DMS 273 (cell line): ENCODE results near the gene TMEM245.
"Not testable (repeated sequence)": the region's sequence is repeated elsewhere in the genome, so short reads cannot be mapped to it uniquely, and the experiment has no call there.

Experiments
- DNase-seq: peaks from one replicate; lab custom pipeline; 2025; ENCODE audit not compliant: unreplicated experiment; lab: John Stamatoyannopoulos, UW

Gene TMEM245

DNA sequence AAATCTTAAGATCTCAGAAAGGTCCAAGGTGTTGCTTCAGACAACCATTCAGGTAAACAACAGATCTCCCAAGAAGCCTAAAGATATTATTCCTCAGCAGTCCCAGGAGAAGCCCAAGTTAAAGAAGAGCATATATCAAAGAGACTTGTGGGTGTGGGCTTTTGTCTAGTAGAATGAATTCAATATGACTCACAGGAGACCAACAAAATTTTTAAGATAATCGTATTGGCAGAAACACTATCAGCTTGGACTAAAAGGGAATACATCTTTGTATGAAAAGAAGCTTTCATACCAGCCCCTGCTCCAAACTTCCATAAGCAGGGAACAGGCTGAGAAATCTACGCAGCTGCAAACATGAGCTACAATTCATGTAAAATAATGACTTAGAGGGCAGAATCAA is 116.6 kb downstream of the TMEM245 start:
- no peak for DNase-seq

DNA sequence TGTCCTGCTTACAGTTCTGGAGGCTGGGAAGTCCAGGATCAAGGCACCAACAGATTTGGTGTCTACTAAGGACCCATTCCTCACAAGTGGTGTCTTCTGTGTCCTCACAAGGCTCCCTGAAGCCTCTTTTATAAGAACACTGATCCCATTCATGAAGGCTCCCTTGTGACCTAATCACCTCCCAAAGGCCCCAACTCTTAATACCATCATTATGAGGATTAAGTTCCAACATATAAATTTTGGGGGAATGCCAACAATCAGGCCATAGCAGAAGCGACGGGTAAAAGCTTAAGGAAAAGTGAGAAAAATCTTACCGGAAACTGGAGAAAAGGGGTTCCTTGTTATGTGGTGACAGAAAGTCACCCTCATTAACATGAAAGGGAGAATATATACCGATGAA is 117.6 kb downstream of the TMEM245 start:
- no peak for DNase-seq

DNA sequence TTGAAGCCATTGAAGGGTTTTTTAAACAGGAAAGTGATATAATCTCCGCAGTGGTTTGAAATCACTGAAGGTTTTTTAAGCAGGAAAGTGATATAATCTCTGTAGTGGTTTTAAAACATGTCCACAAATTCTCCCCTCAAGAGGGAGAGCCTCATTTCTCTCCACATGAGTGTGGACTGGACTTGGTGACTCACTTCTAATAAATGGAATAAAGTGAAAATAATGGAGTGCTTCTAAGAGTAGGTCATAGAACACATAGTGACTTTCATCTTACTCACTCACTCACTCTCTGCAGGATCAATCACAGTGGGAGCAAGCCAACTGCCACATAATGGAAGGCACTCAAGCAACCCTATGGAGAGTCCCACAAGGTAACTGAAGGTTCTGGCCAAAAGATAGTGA is 118.5 kb downstream of the TMEM245 start:
- no peak for DNase-seq

- no peak for DNase-seq
Measured at GRCh38 chr9:108997112-108997511, 122.6 kb downstream of the TMEM245 start.

DNA sequence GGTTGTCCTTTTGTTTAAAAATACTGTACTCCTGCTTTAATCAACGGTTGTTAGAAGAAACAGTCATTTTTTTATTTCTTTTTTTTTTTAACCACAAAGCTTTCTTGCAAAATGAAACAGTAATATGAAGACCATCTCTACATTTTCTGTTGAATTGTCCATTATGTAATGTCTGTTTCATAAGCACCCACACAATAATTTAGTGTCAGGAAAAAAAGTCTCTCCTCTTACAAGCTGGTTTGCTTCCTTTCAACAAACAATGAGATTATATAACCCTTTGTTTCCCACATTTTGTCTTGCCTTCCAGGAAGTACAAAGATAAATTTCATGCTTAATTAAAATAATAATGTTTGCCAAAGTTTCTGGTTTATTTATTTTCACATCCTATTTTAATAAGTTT is 123.1 kb downstream of the TMEM245 start:
- DNase-seq: no peak

GRCh38 chr9:108994695-108995094 is 125.1 kb downstream of the TMEM245 start:
- DNase-seq: no peak

GRCh38 chr9:108991479-108991878 is 128.3 kb downstream of the TMEM245 start:
- no peak for DNase-seq

- no peak for DNase-seq
Measured at GRCh38 chr9:108983885-108984284, 135.9 kb downstream of the TMEM245 start.

DNA sequence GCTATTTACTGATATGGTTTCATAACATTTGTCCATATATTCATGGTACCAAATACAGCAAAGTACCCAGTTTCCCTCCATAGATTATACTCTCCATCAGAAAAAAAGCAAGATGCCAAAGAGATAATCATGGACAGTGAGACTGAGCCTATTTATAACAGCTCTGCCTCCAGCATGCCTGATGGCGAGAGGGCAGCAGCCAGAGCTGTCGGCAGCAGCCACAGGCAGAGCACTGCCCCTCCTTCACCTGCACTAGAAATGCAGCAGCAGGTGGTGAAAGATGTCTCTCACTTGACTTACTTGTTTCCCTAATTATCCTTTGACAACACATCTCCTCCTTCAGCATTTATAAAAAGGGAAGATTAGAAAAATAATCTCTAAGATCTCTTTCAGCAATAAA is 138.9 kb downstream of the TMEM245 start:
- no peak for DNase-seq

DNA sequence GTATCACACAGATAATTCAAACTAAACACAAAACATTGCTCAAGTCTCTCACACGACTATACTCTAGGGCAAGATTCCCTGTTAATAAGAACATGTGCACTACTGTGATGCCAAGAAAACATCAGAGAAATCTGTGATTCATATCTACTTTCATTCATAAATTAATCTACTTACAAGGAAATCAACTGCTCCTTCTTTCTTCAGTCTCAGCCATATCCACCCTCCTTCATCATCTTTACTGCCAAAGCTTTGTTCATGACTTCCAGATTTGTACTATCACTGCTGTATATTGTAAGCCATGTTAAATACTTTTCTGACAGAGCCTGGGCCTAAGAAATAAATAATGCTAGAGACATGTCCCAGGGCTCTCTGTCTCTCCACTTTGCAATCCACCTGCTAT is 141.5 kb downstream of the TMEM245 start:
- no peak for DNase-seq

DNA sequence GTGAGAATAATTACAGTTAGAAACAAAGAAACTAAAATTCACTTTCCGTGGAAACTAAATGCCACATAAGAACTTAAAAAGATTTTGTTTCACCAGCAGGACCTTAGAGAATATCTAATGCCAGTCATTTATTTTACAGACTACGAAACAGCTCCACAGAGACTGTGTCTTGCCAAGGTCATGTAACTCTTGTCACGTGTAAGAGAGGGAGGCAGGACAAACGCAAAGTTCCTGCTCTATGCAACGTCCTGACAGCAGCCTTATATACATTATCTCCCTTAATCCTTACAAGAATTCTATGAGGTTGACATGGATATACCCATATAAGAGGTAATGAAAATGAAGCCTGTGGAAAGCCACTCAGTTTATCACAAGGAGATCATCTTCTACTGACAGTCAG is 145.9 kb downstream of the TMEM245 start:
- DNase-seq: no peak

GRCh38 chr9:108972626-108973209 is 147.0 kb downstream of the TMEM245 start:
- no peak for DNase-seq

DNA sequence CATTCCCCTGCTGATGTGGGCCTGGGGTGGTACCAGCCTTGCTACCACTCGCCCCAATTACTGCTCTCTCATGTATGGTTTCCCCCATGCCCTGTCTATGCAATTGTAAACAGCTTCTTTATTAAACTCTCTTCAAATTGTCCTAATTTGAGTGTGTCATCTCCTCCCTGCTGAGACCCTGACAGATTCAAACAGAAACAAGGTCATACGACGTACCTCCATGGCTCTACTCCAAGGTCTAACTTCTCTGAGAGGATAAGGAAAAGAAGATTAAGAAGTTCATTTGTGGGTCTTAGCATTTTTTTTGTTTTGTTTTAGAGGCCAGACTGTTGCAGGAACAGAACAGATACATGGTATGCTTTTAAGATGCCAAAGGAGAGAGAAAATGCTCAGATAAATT is 147.6 kb downstream of the TMEM245 start:
- DNase-seq: no peak

- not testable (repeated sequence) for DNase-seq
Measured at GRCh38 chr9:108971392-108971791, 148.4 kb downstream of the TMEM245 start.

GRCh38 chr9:108967916-108968315 is 151.8 kb downstream of the TMEM245 start:
- DNase-seq: peak; percentile 10
